Thoracic aorta (tissue), 2 donors: ENCODE measurements around the gene MEGF11. TPM values are rescaled to one million over a fixed set of nuclear protein-coding genes. Genes with fewer than 3 reads are reported as not detected.

Source experiments
- ATAC-seq: fragments of 150-250 bp; one replicate; pipeline ENCODE4 v1.8.0; 2017; ENCODE audit warnings: low read depth; ENCODE audit not compliant: insufficient number of reproducible peaks, low FRiP score
- DNase-seq: peaks from one replicate; pipeline ENCODE4 v3.0.0-alpha.2; 2020; ENCODE audit warnings: low spot score
- H3K27ac ChIP-seq, 2 donors: fragments of 200-600 bp; sonication (generic); 1 replicate in 1 of 2; 2 replicates in 1 of 2; pipeline ENCODE4 v1.5.1; 2016; ENCODE audit warnings: mild to moderate bottlenecking in 2 of 2, moderate library complexity in 2 of 2
- H3K27me3 ChIP-seq: fragments of 200-600 bp; sonication (generic); replicated peaks from 2 replicates; pipeline ENCODE4 v1.6.0; 2016; ENCODE audit warnings: mild to moderate bottlenecking; ENCODE audit not compliant: insufficient read depth
- H3K36me3 ChIP-seq: fragments of 200-600 bp; sonication (generic); one replicate; pipeline ENCODE4 v1.5.1; 2016
- H3K4me1 ChIP-seq, 2 donors: fragments of 200-600 bp; sonication (generic); 1 replicate in 1 of 2; 2 replicates in 1 of 2; pipeline versions ENCODE4 v1.5.1 to v1.6.0; 2016; ENCODE audit warnings: low read depth in 2 of 2, mild to moderate bottlenecking in 1 of 2; ENCODE audit not compliant: control insufficient read depth in 1 of 2
- H3K4me3 ChIP-seq: fragments of 200-600 bp; sonication (generic); 2 replicates; pipeline ENCODE4 v1.5.1; 2016; ENCODE audit warnings: mild to moderate bottlenecking
- H3K9me3 ChIP-seq: fragments of 200-600 bp; sonication (generic); 2 replicates; pipeline ENCODE4 v1.5.1; 2016
- total RNA-seq, 2 donors: library from RNA; depleted of rRNA; stranded (reverse); fragments of >200 nt; gene quantifications; one replicate each; pipeline versions ENCODE4 v1.1.0 to v1.2.3, GENCODE V29; 2016
- TF ChIP-seq, protein P1 (sequence below): fragments of 200-600 bp; sonication (generic); IDR thresholded peaks from one replicate; pipeline ENCODE4 v1.5.1; 2019; ENCODE audit warnings: antibody characterized with exemption

Gene MEGF11
- total RNA-seq, 2 donors from 2014 or later, result not detected

DNA sequence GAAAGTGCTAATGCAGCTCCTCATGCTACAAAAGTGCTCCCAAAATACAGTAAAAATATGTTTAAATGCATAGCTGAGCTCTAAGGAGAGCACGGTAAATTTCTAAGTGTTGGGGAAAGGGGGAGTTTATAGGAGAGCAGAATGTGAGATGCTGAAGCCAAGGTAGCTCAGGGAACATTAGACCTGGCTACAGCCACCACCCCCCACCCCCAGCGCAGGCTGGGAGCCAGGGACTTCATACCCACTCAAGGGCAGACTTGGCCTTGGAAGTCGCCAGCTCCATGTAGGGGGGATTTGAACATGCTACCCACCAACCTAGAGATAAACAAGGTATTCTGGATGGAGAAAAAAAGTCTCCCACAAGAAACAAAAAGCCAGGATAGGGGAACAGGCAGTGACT, 142.2 kb downstream of the MEGF11 start:
- ATAC-seq (no peak), DNase-seq (no peak)
- Histone ChIP-seq H3K27me3 (no peaks in the 10 kb centered on the region), H3K4me1 (no peaks in the 10 kb centered on the region), H3K4me3 (no peak overlapping the region), H3K9me3 (no peaks in the 10 kb centered on the region), H3K27ac (no peak overlapping the region), H3K36me3 (no peaks in the 10 kb centered on the region)
- TF ChIP-seq, protein P1, sequence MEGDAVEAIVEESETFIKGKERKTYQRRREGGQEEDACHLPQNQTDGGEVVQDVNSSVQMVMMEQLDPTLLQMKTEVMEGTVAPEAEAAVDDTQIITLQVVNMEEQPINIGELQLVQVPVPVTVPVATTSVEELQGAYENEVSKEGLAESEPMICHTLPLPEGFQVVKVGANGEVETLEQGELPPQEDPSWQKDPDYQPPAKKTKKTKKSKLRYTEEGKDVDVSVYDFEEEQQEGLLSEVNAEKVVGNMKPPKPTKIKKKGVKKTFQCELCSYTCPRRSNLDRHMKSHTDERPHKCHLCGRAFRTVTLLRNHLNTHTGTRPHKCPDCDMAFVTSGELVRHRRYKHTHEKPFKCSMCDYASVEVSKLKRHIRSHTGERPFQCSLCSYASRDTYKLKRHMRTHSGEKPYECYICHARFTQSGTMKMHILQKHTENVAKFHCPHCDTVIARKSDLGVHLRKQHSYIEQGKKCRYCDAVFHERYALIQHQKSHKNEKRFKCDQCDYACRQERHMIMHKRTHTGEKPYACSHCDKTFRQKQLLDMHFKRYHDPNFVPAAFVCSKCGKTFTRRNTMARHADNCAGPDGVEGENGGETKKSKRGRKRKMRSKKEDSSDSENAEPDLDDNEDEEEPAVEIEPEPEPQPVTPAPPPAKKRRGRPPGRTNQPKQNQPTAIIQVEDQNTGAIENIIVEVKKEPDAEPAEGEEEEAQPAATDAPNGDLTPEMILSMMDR, result no peak

- no peaks in the 10 kb centered on the region for H3K27me3 ChIP-seq
- TF ChIP-seq, protein P1, result no peak
- H3K4me1 ChIP-seq, result no peaks in the 10 kb centered on the region
- H3K36me3 ChIP-seq, result no peaks in the 10 kb centered on the region
- DNase-seq, result no peak
- no peak overlapping the region for H3K4me3 ChIP-seq
- no peak overlapping the region for H3K27ac ChIP-seq
- no peaks in the 10 kb centered on the region for H3K9me3 ChIP-seq
- ATAC-seq, result no peak
These were observed 142.7 kb downstream of the MEGF11 start for GRCh38 chr15:66110864-66111263.

- Histone ChIP-seq H3K27ac (no peak overlapping the region), H3K4me1 (no peaks in the 10 kb centered on the region), H3K4me3 (no peak overlapping the region), H3K9me3 (no peaks in the 10 kb centered on the region), H3K27me3 (no peaks in the 10 kb centered on the region), H3K36me3 (no peaks in the 10 kb centered on the region)
- DNase-seq (no peak), ATAC-seq (no peak)
- TF ChIP-seq, protein P1, result no peak
These were observed 143.7 kb downstream of the MEGF11 start for GRCh38 chr15:66109826-66110225.

DNA sequence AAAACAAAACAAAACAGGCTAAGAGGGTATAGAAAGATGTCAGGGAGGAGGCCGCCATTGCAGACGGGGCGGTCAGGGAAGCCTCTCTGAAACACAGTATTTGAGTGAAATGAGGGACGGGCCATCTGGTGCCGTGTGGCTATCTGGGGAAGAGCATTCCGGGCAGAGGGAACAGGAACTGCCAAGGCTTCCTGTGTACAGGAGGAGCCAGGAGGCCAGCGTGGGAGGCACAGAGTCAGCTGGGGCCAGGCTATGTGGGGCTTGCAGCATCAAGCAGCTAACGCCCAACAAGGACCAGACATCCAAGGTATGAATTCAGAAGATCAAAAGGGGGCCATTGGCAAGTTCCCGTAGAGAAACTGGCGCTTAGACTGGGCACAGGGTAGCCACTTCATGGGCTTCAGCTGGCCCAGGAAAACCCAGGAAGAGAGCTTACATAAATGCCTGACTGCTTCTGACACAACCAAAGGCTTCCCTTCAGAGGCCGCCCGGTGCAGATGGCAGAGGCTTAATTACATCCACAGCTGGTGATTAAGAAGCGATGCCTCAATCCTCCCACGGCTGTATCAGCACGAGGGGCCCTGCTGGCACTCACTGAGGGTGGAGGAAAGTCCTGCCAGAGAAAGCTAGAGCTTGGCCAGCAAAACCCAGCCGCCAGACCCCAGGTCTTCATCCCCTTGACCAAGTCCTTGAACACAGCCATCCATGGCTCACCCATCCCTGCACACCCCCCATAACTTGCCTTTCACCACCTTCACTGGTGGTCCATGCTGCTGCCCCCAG, 144.9 kb downstream of the MEGF11 start:
- no peak overlapping the region for H3K4me3 ChIP-seq
- H3K36me3 ChIP-seq, result no peaks in the 10 kb centered on the region
- ATAC-seq (no peak), DNase-seq (no peak)
- no peak overlapping the region for H3K27ac ChIP-seq
- no peaks in the 10 kb centered on the region for H3K9me3 ChIP-seq
- H3K4me1 ChIP-seq, result no peaks in the 10 kb centered on the region
- TF ChIP-seq, protein P1, result no peak
- no peaks in the 10 kb centered on the region for H3K27me3 ChIP-seq

DNA sequence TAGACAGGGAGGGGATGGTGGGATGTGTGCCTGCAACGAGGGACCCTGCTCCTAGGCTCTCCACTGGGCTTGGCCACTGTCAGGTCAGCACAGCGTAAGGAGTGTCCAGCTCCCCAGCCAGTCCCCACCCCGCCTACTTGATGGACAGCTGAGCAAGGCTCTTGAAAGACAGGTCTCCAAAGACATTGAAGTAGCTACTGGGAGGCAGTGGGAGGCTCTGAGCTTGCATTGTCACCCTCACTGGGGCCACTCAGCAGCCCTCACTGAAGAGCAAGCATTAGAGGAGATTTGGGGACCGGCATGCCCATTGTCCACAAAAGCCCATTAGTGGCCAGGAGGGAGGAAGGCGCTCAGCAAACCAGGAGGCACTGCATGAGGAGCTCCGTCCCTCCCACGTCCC, 146.5 kb downstream of the MEGF11 start:
- TF ChIP-seq, protein P1, result no peak
- ATAC-seq, result no peak
- Histone ChIP-seq H3K27me3 (no peaks in the 10 kb centered on the region), H3K36me3 (no peaks in the 10 kb centered on the region), H3K4me3 (no peak overlapping the region), H3K9me3 (no peaks in the 10 kb centered on the region), H3K4me1 (no peaks in the 10 kb centered on the region), H3K27ac (no peak overlapping the region)
- DNase-seq, result no peak
